Testis (tissue), 3 donors: ENCODE results near the gene GRM8. TPM values are rescaled to one million over a fixed set of nuclear protein-coding genes. Genes with fewer than 3 reads are reported as not detected.

Source experiments
- DNase-seq: peaks from one replicate; pipeline ENCODE4 v3.0.0-alpha.2; 2019
- H3K27ac ChIP-seq, 2 donors: fragments of 200-600 bp; sonication (generic); one replicate each; pipeline ENCODE4 v1.5.1; 2019
- H3K27me3 ChIP-seq: fragments of 200-600 bp; sonication (generic); one replicate; pipeline ENCODE4 v1.5.1; 2019
- H3K36me3 ChIP-seq: fragments of 200-600 bp; sonication (generic); one replicate; pipeline ENCODE4 v1.5.1; 2017; ENCODE audit warnings: low read depth; ENCODE audit errors: missing control alignments
- H3K4me1 ChIP-seq: fragments of 200-600 bp; sonication (generic); one replicate; pipeline ENCODE4 v1.5.1; 2019
- H3K4me3 ChIP-seq, 2 donors: fragments of 200-600 bp; sonication (generic); one replicate each; pipeline ENCODE4 v1.5.1; 2017 to 2019
- H3K9me3 ChIP-seq: fragments of 200-600 bp; sonication (generic); one replicate; pipeline ENCODE4 v1.5.1; 2017
- CTCF ChIP-seq, 3 experiments: fragments of 450-650 bp in 2 of 3; fragments of 200-600 bp in 1 of 3; sonication (generic) in 1 of 3; IDR thresholded peaks; one replicate each; pipeline ENCODE4 v1.5.1; 2016 to 2019; ENCODE audit warnings: antibody characterized with exemption in 3 of 3, mild to moderate bottlenecking in 2 of 3, moderate library complexity in 1 of 3
- POLR2A ChIP-seq: fragments of 450-650 bp; IDR thresholded peaks from one replicate; pipeline ENCODE4 v1.6.1; 2017; ENCODE audit warnings: antibody characterized with exemption, mild to moderate bottlenecking, moderate library complexity
- WGBS, 2 donors: methylation state at CpG; one replicate each; pipeline ENCODE4 v1.1.5; 2018; 5-methylcytosine and 5-hydroxymethylcytosine counted together
- intact Hi-C: fragments of 100-400 bp; cut with DNase I; formaldehyde crosslinking; loops from one replicate; pipeline ENCODE4 v1.15.1; 2023; ENCODE audit warnings: low total_unique reads
- polyA plus RNA-seq: library from polyadenylated mRNA; stranded (reverse); fragments of 350-450 nt; fragmentation: Illumina TruSeq; extraction: RNeasy Lipid Tissue Mini Kit (QIAGEN cat#74804); gene quantifications from one replicate; pipeline ENCODE4 v1.2.3, GENCODE V29; 2014; ENCODE audit warnings: low read depth, low replicate concordance; ENCODE audit not compliant: insufficient read depth
- total RNA-seq, 2 donors: library from RNA; depleted of rRNA; stranded (reverse); fragments of >200 nt; gene quantifications; one replicate each; pipeline ENCODE4 v1.2.3, GENCODE V29; 2016

Gene GRM8
- total and polyA plus RNA-seq, 3 donors from 2014 or later, result 7.1 to 8.2 (median 7.1) TPM

- intact Hi-C loops, result no loop called here
- Histone ChIP-seq H3K9me3 (no peaks in the 10 kb centered on the region), H3K4me1 (no peaks in the 10 kb centered on the region), H3K27me3 (no peaks in the 10 kb centered on the region), H3K36me3 (no peaks in the 10 kb centered on the region), H3K27ac (no peak overlapping the region), H3K4me3 (no peak overlapping the region)
- DNase-seq, result no peak
- no peak for TF ChIP-seq POLR2A
- TF ChIP-seq CTCF (IDR thresholded peaks at IDR 0.05), result no peak
These were observed 461.4 kb downstream of the GRM8 start for GRCh38 chr7:126791306-126791705.

GRCh38 chr7:126790763-126791162 lies 462.0 kb downstream of the GRM8 start:
- Histone ChIP-seq H3K27me3 (no peaks in the 10 kb centered on the region), H3K27ac (no peak overlapping the region), H3K4me1 (no peaks in the 10 kb centered on the region), H3K9me3 (no peaks in the 10 kb centered on the region), H3K4me3 (no peak overlapping the region), H3K36me3 (no peaks in the 10 kb centered on the region)
- TF ChIP-seq POLR2A, result no peak
- TF ChIP-seq CTCF (IDR thresholded peaks at IDR 0.05), result no peak
- intact Hi-C loops, result no loop called here
- WGBS, 2 donors, result 88 to 90% methylated on average over 4 of the region's 4 CpGs
- no peak for DNase-seq

GRCh38 chr7:126783613-126784012 lies 469.1 kb downstream of the GRM8 start:
- no peak overlapping the region for H3K27ac ChIP-seq
- H3K4me1 ChIP-seq, result no peaks in the 10 kb centered on the region
- H3K27me3 ChIP-seq, result no peaks in the 10 kb centered on the region
- H3K36me3 ChIP-seq, result no peaks in the 10 kb centered on the region
- no peak overlapping the region for H3K4me3 ChIP-seq
- no peak for DNase-seq
- TF ChIP-seq CTCF (IDR thresholded peaks at IDR 0.05) (no peak), POLR2A (no peak)
- no peaks in the 10 kb centered on the region for H3K9me3 ChIP-seq
- intact Hi-C loops, result no loop called here

- WGBS, 2 donors, result 90 to 93% methylated on average over 2 of the region's 2 CpGs
- Histone ChIP-seq H3K36me3 (no peaks in the 10 kb centered on the region), H3K27ac (no peak overlapping the region), H3K9me3 (no peaks in the 10 kb centered on the region), H3K4me1 (no peaks in the 10 kb centered on the region), H3K4me3 (no peak overlapping the region), H3K27me3 (no peaks in the 10 kb centered on the region)
- TF ChIP-seq CTCF (IDR thresholded peaks at IDR 0.05), result no peak
- TF ChIP-seq POLR2A, result no peak
- intact Hi-C loops, result no loop called here
- DNase-seq, result no peak
These were observed 471.7 kb downstream of the GRM8 start for GRCh38 chr7:126780993-126781392.

- no peak for DNase-seq
- Histone ChIP-seq H3K36me3 (no peaks in the 10 kb centered on the region), H3K9me3 (no peaks in the 10 kb centered on the region), H3K27me3 (no peaks in the 10 kb centered on the region), H3K4me1 (no peaks in the 10 kb centered on the region), H3K4me3 (no peak overlapping the region), H3K27ac (no peak overlapping the region)
- intact Hi-C loops, result no loop called here
- no peak for TF ChIP-seq CTCF (IDR thresholded peaks at IDR 0.05)
- no peak for TF ChIP-seq POLR2A
- 76 to 95% methylated on average over 1 of the region's 1 CpG for WGBS, 2 donors
These were observed 474.6 kb downstream of the GRM8 start for GRCh38 chr7:126778101-126778500.
